NCI-H1092 (cell line): ENCODE data around the gene TNFRSF19.

Source experiments
- DNase-seq: peaks from one replicate; lab custom pipeline; 2025; lab: John Stamatoyannopoulos, UW

Gene TNFRSF19

DNA sequence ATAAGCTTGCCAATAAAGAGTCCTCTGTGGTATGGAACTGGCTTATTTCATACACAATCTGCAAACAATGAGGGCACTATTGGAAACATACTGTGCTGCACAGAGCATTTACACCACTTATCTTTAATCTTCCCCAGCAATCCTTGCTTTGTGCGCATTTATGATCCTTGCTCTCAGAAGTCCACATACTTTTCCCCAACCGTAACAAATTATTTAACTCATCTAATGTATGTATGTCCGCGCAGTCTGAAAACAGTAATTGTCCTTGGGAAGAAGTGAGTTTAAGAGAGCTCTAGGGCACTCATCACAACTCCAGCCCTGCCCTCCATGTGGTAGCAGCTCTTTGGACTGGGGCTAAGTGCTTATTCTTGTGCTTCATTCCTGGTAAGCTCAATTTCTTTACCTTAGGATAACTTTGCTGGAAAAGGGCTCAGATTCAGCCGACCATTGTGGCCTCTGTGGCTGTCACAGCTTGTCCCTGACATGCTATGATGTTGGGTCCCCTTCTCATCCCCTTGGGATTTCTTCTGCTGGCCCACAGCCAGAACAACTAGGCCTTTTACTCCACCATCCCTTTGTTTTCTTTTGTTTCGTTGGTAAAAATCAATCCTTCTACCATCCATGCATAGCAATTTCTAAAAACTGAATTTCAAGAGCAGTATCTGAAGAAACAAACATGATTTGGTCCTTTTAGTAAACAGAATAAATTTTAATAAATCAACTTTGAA is 152.7 kb downstream of the TNFRSF19 start:
- DNase-seq = no peak

DNA sequence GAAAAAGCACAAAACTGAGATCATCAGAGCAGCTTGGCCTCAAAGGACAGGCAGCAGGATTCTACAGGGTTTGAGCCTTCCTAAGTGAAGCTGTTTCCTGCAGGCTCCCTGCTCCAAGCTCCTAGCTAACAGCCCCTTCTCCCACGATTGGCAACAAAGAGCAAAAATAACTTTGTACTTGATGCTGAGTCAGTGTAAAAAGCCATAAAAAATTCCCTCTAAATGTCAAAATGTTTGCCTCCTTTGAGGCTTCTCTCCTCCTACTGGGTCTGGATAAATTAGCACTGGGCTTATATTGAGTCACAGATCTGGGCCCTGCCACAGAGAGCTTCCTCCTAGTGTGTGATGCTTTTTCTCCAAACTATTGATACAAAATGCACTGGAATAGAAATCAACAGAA is 153.3 kb downstream of the TNFRSF19 start:
- DNase-seq = no peak

DNA sequence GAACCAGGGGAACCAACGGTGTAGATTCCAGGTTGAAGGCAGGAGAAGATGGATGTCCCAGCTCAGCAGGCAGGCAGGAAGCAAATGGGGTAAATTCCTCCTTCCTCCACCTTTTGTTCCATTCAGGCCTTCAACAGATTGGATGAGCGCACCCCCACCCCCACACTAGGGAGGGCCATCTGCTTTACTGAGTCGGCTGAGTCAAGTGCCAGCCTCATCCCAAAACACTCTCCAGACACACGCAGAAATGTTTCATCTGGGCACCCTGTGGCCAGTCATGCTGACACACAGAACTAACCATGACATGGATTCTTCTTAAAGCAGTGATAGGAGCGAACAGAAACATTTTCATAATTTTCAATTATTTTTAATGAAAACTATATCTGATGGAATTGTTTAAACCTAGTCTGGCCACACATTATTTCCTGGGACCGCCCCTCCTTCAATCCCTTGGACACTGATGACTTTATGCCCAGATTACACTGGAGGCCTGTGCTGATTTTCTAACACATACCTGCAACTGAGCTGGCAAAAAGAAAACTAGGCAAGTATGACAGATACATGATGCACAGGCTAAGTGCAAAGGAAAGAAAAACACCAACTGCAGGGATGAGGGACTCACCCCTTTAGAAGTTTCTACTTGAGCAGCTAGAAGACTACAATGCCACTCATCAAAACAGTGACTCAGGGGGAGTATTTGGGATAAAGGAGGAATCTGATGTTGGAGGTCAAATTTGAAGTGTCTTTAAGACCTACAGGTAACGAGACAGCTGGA is 154.2 kb downstream of the TNFRSF19 start:
- DNase-seq = no peak
